Fibroblast of lung (primary cell): Measurements from ENCODE around the gene MINK1. TPM values are rescaled to one million over a fixed set of nuclear protein-coding genes. Genes with fewer than 3 reads are reported as not detected.

Source experiments
- DNase-seq, 2 donors: peaks; one replicate each; pipeline versions ENCODE4 v3.0.0 to v3.0.0-alpha.2; 2010; ENCODE audit warnings: low read depth in 2 of 2
- H2AFZ ChIP-seq: 2 replicates; pipeline ENCODE4 v1.5.1; 2012; ENCODE audit warnings: low read length, control low read depth, inconsistent platforms
- H3K27ac ChIP-seq: 2 replicates; pipeline ENCODE4 v1.5.1; 2011; ENCODE audit warnings: low read length, control low read depth; ENCODE audit not compliant: insufficient read depth
- H3K27me3 ChIP-seq: 2 replicates; pipeline ENCODE4 v1.5.1; 2011; ENCODE audit warnings: mild to moderate bottlenecking, low read length; ENCODE audit not compliant: control insufficient read depth, insufficient read depth
- H3K36me3 ChIP-seq: 2 replicates; pipeline ENCODE4 v1.5.1; 2011; ENCODE audit warnings: low read length; ENCODE audit not compliant: control insufficient read depth, insufficient read depth
- H3K4me1 ChIP-seq: 2 replicates; pipeline ENCODE4 v1.5.1; 2011; ENCODE audit warnings: low read length; ENCODE audit not compliant: control insufficient read depth, insufficient read depth; ENCODE audit errors: extremely low read depth
- H3K4me2 ChIP-seq: 2 replicates; pipeline ENCODE4 v1.5.1; 2011; ENCODE audit warnings: low read length, control low read depth; ENCODE audit not compliant: insufficient read depth; ENCODE audit errors: extremely low read depth
- H3K4me3 ChIP-seq, 4 experiments: fragments of 200-600 bp in 1 of 4; sonication (generic) in 1 of 4; replicated peaks in 1 of 4; 2 replicates each; pipeline ENCODE4 v1.5.1; 2011 to 2016; ENCODE audit warnings: low read length in 4 of 4, low read depth in 3 of 4, mild to moderate bottlenecking in 3 of 4, control low read depth in 2 of 4, inconsistent platforms in 1 of 4, mixed read lengths in 1 of 4; ENCODE audit not compliant: insufficient read depth in 1 of 4; ENCODE audit errors: control extremely low read depth in 1 of 4
- H3K79me2 ChIP-seq: 2 replicates; pipeline ENCODE4 v1.5.1; 2012; ENCODE audit warnings: mild to moderate bottlenecking, low read length, inconsistent platforms; ENCODE audit not compliant: control insufficient read depth, insufficient read depth
- H3K9ac ChIP-seq: 2 replicates; pipeline ENCODE4 v1.5.1; 2011; ENCODE audit warnings: mild to moderate bottlenecking, low read length, control low read depth; ENCODE audit not compliant: insufficient read depth
- H3K9me3 ChIP-seq: 2 replicates; pipeline ENCODE4 v1.5.1; 2012; ENCODE audit warnings: low read depth, low read length; ENCODE audit not compliant: control insufficient read depth, insufficient read depth
- H4K20me1 ChIP-seq: 2 replicates; pipeline ENCODE4 v1.5.1; 2011; ENCODE audit warnings: low read length; ENCODE audit not compliant: control insufficient read depth, insufficient read depth; ENCODE audit errors: extremely low read depth
- CTCF ChIP-seq, 2 donors: IDR thresholded peaks in 1 of 2; conservative IDR thresholded peaks in 1 of 2; 1 replicate in 1 of 2; 2 replicates in 1 of 2; pipeline ENCODE4 v1.5.1; 2011 to 2012; ENCODE audit warnings: low read length in 2 of 2, control low read depth in 1 of 2, inconsistent platforms in 1 of 2, low read depth in 1 of 2, mild to moderate bottlenecking in 1 of 2
- EZH2 ChIP-seq: IDR thresholded peaks from 2 replicates; pipeline ENCODE4 v1.5.1; 2012; ENCODE audit warnings: low read length, control low read depth, mild to moderate bottlenecking; ENCODE audit errors: missing control alignments
- polyA plus RNA-seq, 2 donors: library from polyadenylated mRNA; depleted of rRNA in 1 of 2; stranded (reverse) in 1 of 2; unstranded in 1 of 2; fragments of >200 nt; gene quantifications; 2 replicates each; pipeline ENCODE4 v1.2.1, GENCODE V29; 2011 to 2012; ENCODE audit warnings: missing spikeins in 1 of 2
- total RNA-seq: library from RNA; depleted of rRNA; stranded (reverse); fragments of >200 nt; gene quantifications from 2 replicates; pipeline ENCODE4 v1.2.1, GENCODE V29; 2014

The MINK1 gene
- total and polyA plus RNA-seq, 2 donors (not counting 1 experiment from before 2014, with no cell fraction given): 27.2 to 28.6 TPM

GRCh38 chr17:4940555-4941318 is 107.6 kb downstream of the MINK1 start:
- Histone ChIP-seq H3K4me1 (peaks cover 29% of the 10 kb centered on the region), H3K9me3 (no peaks in the 10 kb centered on the region), H4K20me1 (no peaks in the 10 kb centered on the region), H2AFZ (peak overlapping the region; percentile 79), H3K4me3 (peak overlapping the region; percentile 77 to 93 (median 83)), H3K79me2 (peaks cover 69% of the 10 kb centered on the region), H3K36me3 (peaks cover 35% of the 10 kb centered on the region), H3K27ac (peak overlapping the region; percentile 89), H3K27me3 (no peaks in the 10 kb centered on the region), H3K4me2 (peak overlapping the region; percentile 95), H3K9ac (peak overlapping the region; percentile 78)
- TF ChIP-seq CTCF (conservative IDR thresholded peaks at IDR 0.05 in 1 of 2, IDR thresholded peaks at IDR 0.05 in 1 of 2; ENCODE audit: low read depth in 1 of 2, low read length in 2 of 2): no peak
- no peak for TF ChIP-seq EZH2
- no peak for DNase-seq

GRCh38 chr17:4941319-4941610 is 108.1 kb downstream of the MINK1 start:
- TF ChIP-seq EZH2: no peak
- no peak for TF ChIP-seq CTCF (conservative IDR thresholded peaks at IDR 0.05 in 1 of 2, IDR thresholded peaks at IDR 0.05 in 1 of 2; ENCODE audit: low read depth in 1 of 2, low read length in 2 of 2)
- Histone ChIP-seq H4K20me1 (no peaks in the 10 kb centered on the region), H3K4me2 (peak overlapping the region; percentile 95), H3K4me1 (peaks cover 30% of the 10 kb centered on the region), H3K9ac (peak overlapping the region; percentile 45), H3K36me3 (peaks cover 32% of the 10 kb centered on the region), H3K79me2 (peaks cover 74% of the 10 kb centered on the region), H3K27me3 (no peaks in the 10 kb centered on the region), H2AFZ (no peak overlapping the region), H3K9me3 (no peaks in the 10 kb centered on the region), H3K27ac (peak overlapping the region; percentile 89), H3K4me3 (peak overlapping the region; percentile 77 to 93 (median 83))
- DNase-seq: no peak

- H4K20me1 ChIP-seq: peaks cover 2% of the 10 kb centered on the region
- no peak overlapping the region for H3K4me2 ChIP-seq
- no peak overlapping the region for H3K4me3 ChIP-seq
- no peaks in the 10 kb centered on the region for H3K9me3 ChIP-seq
- TF ChIP-seq EZH2: no peak
- no peak for TF ChIP-seq CTCF (conservative IDR thresholded peaks at IDR 0.05 in 1 of 2, IDR thresholded peaks at IDR 0.05 in 1 of 2; ENCODE audit: low read depth in 1 of 2, low read length in 2 of 2)
- H3K9ac ChIP-seq: no peak overlapping the region
- no peaks in the 10 kb centered on the region for H3K27me3 ChIP-seq
- DNase-seq: no peak
- peaks cover 89% of the 10 kb centered on the region for H3K79me2 ChIP-seq
- H3K36me3 ChIP-seq: peaks cover 29% of the 10 kb centered on the region
- peaks cover 30% of the 10 kb centered on the region for H3K4me1 ChIP-seq
- no peak overlapping the region for H3K27ac ChIP-seq
- no peak overlapping the region for H2AFZ ChIP-seq
Observed at GRCh38 chr17:4942760-4943508, 109.8 kb downstream of the MINK1 start.
